Measurements from ENCODE around the gene NUP50. TPM values are rescaled to one million over a fixed set of nuclear protein-coding genes. Genes with fewer than 3 reads are reported as not detected.

NUP50 gene
- 44.3 and 64.1 TPM in 2 replicates for total RNA-seq (2012; rRNA removed)

GRCh38 chr22:45163451-45164269 lies at the start of gene NUP50:
NUP50 (plus strand) TSS chr22:45163925; CDS start chr22:45168178, 4,253 bp downstream.
- Histone ChIP-seq H3K9me3 (replicated peaks; ENCODE audit: low read length) (no peaks in the 10 kb centered on the region), H3K4me1 (ENCODE audit: control insufficient read depth, insufficient read depth, low read length) (peaks cover 38% of the 10 kb centered on the region), H3K9ac (ENCODE audit: low read depth, low read length) (peak within 1 kb of the TSS; percentile 96), H3K27me3 (ENCODE audit: control insufficient read depth, insufficient read depth, low read length) (no peaks in the 10 kb centered on the region), H3K4me2 (ENCODE audit: low read length) (peak within 1 kb of the TSS; percentile 97), H3K4me3 (ENCODE audit: low read length) (peak within 1 kb of the TSS; percentile 91), H3K36me3 (ENCODE audit: insufficient read depth, low read length) (peaks cover 19% of the 10 kb centered on the region)

DNA sequence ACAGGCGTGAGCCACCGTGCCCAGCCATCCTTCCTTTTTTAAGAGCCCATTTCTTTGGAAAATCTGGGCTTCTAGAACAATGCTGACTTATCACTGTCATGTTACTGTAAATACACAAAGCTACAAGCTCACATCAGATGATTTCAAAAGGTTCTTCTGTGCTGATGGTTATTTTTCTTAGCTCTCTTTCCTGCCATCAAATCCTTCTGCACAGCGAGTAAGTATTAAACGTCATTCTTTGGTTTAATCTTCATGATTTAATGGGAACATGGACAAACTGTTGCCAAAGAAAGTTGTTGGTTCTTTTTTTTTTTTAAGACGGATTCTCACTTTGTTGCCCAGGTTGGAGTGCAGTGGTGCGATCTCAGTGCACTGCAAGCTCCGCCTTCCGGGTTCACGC lies 43.3 kb upstream of the NUP50 start:
- Histone ChIP-seq H3K4me1 (ENCODE audit: control insufficient read depth, insufficient read depth, low read length) (no peaks in the 10 kb centered on the region), H3K4me3 (ENCODE audit: low read length) (no peak overlapping the region), H3K4me2 (ENCODE audit: low read length) (no peak overlapping the region), H3K36me3 (ENCODE audit: insufficient read depth, low read length) (no peaks in the 10 kb centered on the region), H3K9ac (ENCODE audit: low read depth, low read length) (no peak overlapping the region), H3K27me3 (ENCODE audit: control insufficient read depth, insufficient read depth, low read length) (peaks cover 23% of the 10 kb centered on the region), H3K9me3 (replicated peaks; ENCODE audit: low read length) (no peaks in the 10 kb centered on the region)

DNA sequence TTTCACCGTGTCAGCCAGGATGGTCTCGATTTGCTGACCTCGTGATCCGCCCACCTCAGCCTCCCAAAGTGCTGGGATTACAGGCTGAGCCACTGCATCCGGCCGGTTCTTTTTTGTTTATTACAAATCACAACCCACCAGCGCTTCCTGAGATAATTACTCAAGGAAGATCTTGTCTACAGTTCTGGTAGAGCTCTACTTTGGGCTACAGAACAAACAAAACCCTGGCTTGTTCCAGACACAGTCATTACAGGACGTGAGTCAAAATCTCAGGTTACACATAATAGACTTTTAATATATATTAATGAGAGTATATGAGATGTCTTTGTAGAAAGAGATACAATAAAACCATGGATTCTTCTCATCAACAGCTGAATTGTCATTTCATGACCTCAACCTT lies 42.8 kb upstream of the NUP50 start:
- Histone ChIP-seq H3K36me3 (ENCODE audit: insufficient read depth, low read length) (no peaks in the 10 kb centered on the region), H3K27me3 (ENCODE audit: control insufficient read depth, insufficient read depth, low read length) (peaks cover 21% of the 10 kb centered on the region), H3K4me2 (ENCODE audit: low read length) (no peak overlapping the region)

DNA sequence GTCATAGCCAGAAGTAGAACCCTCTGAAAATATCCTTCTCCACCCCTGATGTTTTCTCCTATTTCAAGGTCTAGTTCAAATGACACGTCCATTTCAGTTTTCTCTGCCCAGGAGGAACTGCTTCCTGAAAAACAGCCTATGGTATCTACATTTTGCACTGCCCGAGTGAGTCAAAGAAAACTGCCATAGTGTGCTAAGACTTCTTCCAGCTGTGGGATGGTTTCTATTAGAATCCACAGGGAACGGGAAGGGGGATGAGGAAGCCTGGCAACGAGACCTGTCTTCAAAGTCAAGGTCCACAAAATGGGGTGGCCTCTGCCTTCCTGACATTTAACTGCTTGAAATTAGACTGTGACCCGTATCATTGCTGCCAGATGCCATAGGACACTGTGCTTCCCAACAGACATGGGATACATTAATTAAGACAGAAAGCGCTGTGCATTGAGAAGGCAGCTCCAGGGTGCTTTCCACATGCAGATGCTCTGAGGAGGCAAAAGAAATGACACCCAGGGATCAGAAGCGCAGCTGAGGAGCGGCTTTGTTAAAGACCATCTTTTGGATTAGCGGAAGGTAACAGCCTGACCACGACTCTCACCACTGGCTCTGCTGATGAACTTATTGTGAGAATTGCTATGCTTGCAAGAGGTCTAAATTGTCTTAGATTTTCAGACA lies 39.4 kb upstream of the NUP50 start:
- peaks cover 17% of the 10 kb centered on the region for H3K27me3 ChIP-seq (ENCODE audit: control insufficient read depth, insufficient read depth, low read length)
- no peak overlapping the region for H3K4me3 ChIP-seq (ENCODE audit: low read length)
- no peak overlapping the region for H3K4me2 ChIP-seq (ENCODE audit: low read length)
- peaks cover 11% of the 10 kb centered on the region for H3K4me1 ChIP-seq (ENCODE audit: control insufficient read depth, insufficient read depth, low read length)
- no peaks in the 10 kb centered on the region for H3K9me3 ChIP-seq (replicated peaks; ENCODE audit: low read length)
- H3K9ac ChIP-seq (ENCODE audit: low read depth, low read length): no peak overlapping the region
- H3K36me3 ChIP-seq (ENCODE audit: insufficient read depth, low read length): no peaks in the 10 kb centered on the region

More for the DNA sequence above, 42.8 kb upstream of the NUP50 start:
- H3K4me3 ChIP-seq (ENCODE audit: low read length): no peak overlapping the region
- H3K9ac ChIP-seq (ENCODE audit: low read depth, low read length): no peak overlapping the region
- no peaks in the 10 kb centered on the region for H3K9me3 ChIP-seq (replicated peaks; ENCODE audit: low read length)
- H3K4me1 ChIP-seq (ENCODE audit: control insufficient read depth, insufficient read depth, low read length): no peaks in the 10 kb centered on the region

GRCh38 chr22:45125188-45125587 lies 38.5 kb upstream of the NUP50 start:
- peaks cover 17% of the 10 kb centered on the region for H3K27me3 ChIP-seq (ENCODE audit: control insufficient read depth, insufficient read depth, low read length)
- H3K4me2 ChIP-seq (ENCODE audit: low read length): no peak overlapping the region
- H3K4me3 ChIP-seq (ENCODE audit: low read length): no peak overlapping the region
- H3K9ac ChIP-seq (ENCODE audit: low read depth, low read length): no peak overlapping the region
- H3K36me3 ChIP-seq (ENCODE audit: insufficient read depth, low read length): no peaks in the 10 kb centered on the region
- H3K4me1 ChIP-seq (ENCODE audit: control insufficient read depth, insufficient read depth, low read length): peaks cover 11% of the 10 kb centered on the region
- H3K9me3 ChIP-seq (replicated peaks; ENCODE audit: low read length): no peaks in the 10 kb centered on the region

DNA sequence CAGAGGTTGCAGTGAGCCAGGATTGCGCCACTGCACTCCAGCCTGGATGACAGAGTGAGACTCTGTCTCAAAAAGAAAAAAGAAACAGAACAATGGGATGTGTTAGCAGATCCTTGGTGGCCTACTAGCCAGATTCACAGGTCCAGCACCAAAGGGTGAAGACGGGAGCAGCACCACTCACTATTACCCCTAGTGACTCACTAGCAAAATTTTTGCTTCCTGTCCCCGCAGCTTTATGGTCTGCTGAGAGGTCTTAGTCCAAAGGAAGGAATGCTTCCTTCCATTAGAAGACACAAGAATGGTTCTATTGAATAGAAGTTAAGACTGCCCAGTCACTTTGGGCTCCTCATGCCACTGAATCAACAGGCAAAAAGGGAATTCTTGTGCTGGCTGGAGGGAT lies 35.9 kb upstream of the NUP50 start:
- Histone ChIP-seq H3K4me3 (ENCODE audit: low read length) (no peak overlapping the region), H3K27me3 (ENCODE audit: control insufficient read depth, insufficient read depth, low read length) (peaks cover 14% of the 10 kb centered on the region), H3K9ac (ENCODE audit: low read depth, low read length) (no peak overlapping the region), H3K4me2 (ENCODE audit: low read length) (no peak overlapping the region), H3K36me3 (ENCODE audit: insufficient read depth, low read length) (peaks cover 6% of the 10 kb centered on the region), H3K9me3 (replicated peaks; ENCODE audit: low read length) (no peaks in the 10 kb centered on the region), H3K4me1 (ENCODE audit: control insufficient read depth, insufficient read depth, low read length) (peaks cover 11% of the 10 kb centered on the region)

DNA sequence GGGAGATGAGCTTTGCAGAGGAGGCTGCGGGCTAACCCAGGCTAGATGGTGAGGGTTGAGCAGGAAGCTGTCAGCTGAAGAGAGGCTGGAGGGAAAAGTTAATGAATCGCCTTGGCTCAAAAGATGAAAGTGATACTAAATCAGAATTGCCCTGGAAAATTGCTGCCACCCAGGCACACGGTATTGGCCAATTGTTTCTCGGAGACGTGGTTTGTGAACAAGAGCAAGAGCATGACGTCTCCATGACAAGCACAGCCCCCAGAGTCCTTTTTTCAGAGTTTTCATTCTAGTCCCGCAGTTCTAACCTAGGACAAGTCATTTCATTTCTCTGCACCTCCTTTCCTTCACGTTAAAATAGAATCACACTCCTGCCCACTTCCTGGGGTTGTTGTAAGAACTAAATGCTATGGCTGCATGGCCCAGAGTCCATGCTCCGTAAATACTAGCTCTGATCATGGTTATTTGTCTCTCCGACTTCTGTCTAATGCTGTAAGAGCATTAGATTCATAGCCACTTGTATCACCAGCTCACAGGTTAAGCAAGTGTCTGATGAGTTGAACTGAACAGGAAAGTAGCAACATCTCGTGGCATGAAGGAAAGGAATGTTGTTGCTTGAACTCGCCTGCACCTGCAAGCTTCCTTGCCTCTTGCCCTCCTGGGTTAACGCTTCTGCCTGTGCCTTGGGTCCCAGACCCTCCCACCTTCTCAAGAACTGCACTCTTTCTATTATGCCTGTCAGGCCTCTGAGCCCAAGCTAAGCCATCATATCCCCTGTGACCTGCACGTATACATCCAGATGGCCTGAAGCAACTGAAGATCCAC lies 33.8 kb upstream of the NUP50 start:
- H3K9me3 ChIP-seq (replicated peaks; ENCODE audit: low read length): peaks cover 4% of the 10 kb centered on the region
- H3K9ac ChIP-seq (ENCODE audit: low read depth, low read length): no peak overlapping the region
- peaks cover 11% of the 10 kb centered on the region for H3K4me1 ChIP-seq (ENCODE audit: control insufficient read depth, insufficient read depth, low read length)

DNA sequence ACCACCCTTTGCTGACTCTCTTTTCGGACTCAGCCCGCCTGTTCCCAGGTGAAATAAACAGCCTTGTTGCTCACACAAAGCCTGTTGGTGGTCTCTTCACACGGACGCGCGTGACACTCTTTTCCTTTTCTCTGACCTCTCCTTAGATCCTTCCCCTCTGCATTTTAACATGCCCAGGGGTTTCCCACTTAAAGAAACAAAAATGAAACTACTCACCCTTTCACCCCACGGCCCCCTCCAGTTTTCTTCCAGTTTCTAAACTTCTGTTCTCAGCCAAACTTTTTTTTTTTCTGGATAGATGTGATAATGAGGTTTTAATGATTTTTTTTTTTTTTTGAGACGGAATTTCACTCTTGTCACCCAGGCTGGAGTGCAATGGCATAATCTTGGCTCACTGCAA lies 32.8 kb upstream of the NUP50 start:
- Histone ChIP-seq H3K9ac (ENCODE audit: low read depth, low read length) (no peak overlapping the region), H3K4me3 (ENCODE audit: low read length) (no peak overlapping the region), H3K9me3 (replicated peaks; ENCODE audit: low read length) (peaks cover 4% of the 10 kb centered on the region), H3K4me2 (ENCODE audit: low read length) (no peak overlapping the region), H3K4me1 (ENCODE audit: control insufficient read depth, insufficient read depth, low read length) (peaks cover 11% of the 10 kb centered on the region), H3K27me3 (ENCODE audit: control insufficient read depth, insufficient read depth, low read length) (no peaks in the 10 kb centered on the region), H3K36me3 (ENCODE audit: insufficient read depth, low read length) (peaks cover 20% of the 10 kb centered on the region)

More for the DNA sequence above, 33.8 kb upstream of the NUP50 start:
- no peak overlapping the region for H3K4me3 ChIP-seq (ENCODE audit: low read length)
- H3K36me3 ChIP-seq (ENCODE audit: insufficient read depth, low read length): peaks cover 19% of the 10 kb centered on the region
- H3K27me3 ChIP-seq (ENCODE audit: control insufficient read depth, insufficient read depth, low read length): no peaks in the 10 kb centered on the region
- H3K4me2 ChIP-seq (ENCODE audit: low read length): no peak overlapping the region

DNA sequence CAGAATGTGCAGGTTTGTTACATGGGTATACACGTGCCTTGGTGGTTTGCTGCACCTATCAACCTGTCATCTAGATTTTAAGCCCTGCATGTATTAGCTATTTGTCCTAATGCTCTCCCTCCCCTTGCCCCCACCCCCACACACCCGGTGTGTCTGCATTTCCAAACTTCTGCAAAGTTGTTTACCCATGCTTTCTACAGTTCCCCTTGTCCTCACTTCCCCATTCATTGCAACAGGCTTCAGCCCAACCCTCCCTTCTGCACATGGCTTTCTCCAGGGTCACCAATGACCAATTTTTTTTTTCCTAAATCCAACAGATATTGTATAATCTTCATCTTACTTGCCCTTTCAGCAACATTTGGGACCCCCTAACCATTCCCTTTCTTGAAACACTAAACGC lies 32.0 kb upstream of the NUP50 start:
- Histone ChIP-seq H3K9me3 (replicated peaks; ENCODE audit: low read length) (peaks cover 4% of the 10 kb centered on the region), H3K4me2 (ENCODE audit: low read length) (no peak overlapping the region)

DNA sequence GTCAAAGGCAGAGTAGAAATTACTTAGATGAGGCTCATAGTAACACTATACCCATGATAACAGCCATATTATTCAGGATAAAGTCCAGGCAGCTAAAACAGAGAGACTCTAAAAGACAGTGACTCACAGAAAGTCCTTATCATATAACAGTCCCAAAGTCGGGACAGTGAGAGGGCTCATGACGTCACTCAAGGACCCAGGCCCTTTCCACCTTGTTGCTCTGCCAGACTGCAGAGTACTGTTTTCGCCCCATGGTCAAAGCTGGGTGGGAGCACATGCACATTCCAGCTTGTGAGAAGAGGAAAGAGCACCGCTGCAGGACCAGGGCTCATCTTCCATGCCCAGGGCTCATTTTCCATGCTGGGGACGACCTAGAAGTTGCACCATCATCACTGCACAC lies 29.4 kb upstream of the NUP50 start:
- H3K9ac ChIP-seq (ENCODE audit: low read depth, low read length): no peak overlapping the region
- peaks cover 4% of the 10 kb centered on the region for H3K9me3 ChIP-seq (replicated peaks; ENCODE audit: low read length)
- H3K27me3 ChIP-seq (ENCODE audit: control insufficient read depth, insufficient read depth, low read length): no peaks in the 10 kb centered on the region
- H3K4me2 ChIP-seq (ENCODE audit: low read length): no peak overlapping the region
- H3K4me1 ChIP-seq (ENCODE audit: control insufficient read depth, insufficient read depth, low read length): no peaks in the 10 kb centered on the region
- no peak overlapping the region for H3K4me3 ChIP-seq (ENCODE audit: low read length)
- peaks cover 20% of the 10 kb centered on the region for H3K36me3 ChIP-seq (ENCODE audit: insufficient read depth, low read length)

More for the DNA sequence above, 32.0 kb upstream of the NUP50 start:
- no peak overlapping the region for H3K4me3 ChIP-seq (ENCODE audit: low read length)
- peaks cover 20% of the 10 kb centered on the region for H3K36me3 ChIP-seq (ENCODE audit: insufficient read depth, low read length)
- H3K4me1 ChIP-seq (ENCODE audit: control insufficient read depth, insufficient read depth, low read length): peaks cover 11% of the 10 kb centered on the region
- no peaks in the 10 kb centered on the region for H3K27me3 ChIP-seq (ENCODE audit: control insufficient read depth, insufficient read depth, low read length)
- H3K9ac ChIP-seq (ENCODE audit: low read depth, low read length): no peak overlapping the region

DNA sequence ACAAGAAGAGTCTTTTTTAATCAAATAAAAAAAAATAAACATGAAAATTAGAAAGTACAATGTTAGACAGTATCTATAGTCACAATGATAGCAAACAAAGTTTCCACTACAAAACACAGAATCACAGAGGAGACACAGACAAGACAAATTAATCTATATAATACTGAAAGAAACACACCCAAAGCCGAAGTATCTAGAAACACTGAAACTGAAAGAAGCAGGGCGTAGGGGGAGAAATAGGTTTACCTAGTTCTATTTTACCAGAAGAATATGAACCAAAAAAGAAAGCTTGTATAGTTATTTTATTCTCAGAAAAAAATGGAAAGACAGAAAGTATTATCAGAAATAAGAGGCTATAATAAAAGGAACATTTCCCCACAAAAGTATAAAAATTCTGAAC lies 27.1 kb upstream of the NUP50 start:
- Histone ChIP-seq H3K36me3 (ENCODE audit: insufficient read depth, low read length) (peaks cover 20% of the 10 kb centered on the region), H3K4me1 (ENCODE audit: control insufficient read depth, insufficient read depth, low read length) (no peaks in the 10 kb centered on the region), H3K4me3 (ENCODE audit: low read length) (no peak overlapping the region), H3K4me2 (ENCODE audit: low read length) (no peak overlapping the region), H3K27me3 (ENCODE audit: control insufficient read depth, insufficient read depth, low read length) (no peaks in the 10 kb centered on the region), H3K9ac (ENCODE audit: low read depth, low read length) (no peak overlapping the region), H3K9me3 (replicated peaks; ENCODE audit: low read length) (peaks cover 4% of the 10 kb centered on the region)
